ENCODE results near the gene KCNJ11.

KCNJ11 gene

GRCh38 chr11:17383461-17383860, 5.0 kb downstream of the KCNJ11 start:
- no peak for DNase-seq (ENCODE audit: low read depth, low spot score)
- in situ Hi-C loops (cut with HindIII; ENCODE audit: low sequenced_read_pairs): no loop called here
- TF ChIP-seq, protein P1, sequence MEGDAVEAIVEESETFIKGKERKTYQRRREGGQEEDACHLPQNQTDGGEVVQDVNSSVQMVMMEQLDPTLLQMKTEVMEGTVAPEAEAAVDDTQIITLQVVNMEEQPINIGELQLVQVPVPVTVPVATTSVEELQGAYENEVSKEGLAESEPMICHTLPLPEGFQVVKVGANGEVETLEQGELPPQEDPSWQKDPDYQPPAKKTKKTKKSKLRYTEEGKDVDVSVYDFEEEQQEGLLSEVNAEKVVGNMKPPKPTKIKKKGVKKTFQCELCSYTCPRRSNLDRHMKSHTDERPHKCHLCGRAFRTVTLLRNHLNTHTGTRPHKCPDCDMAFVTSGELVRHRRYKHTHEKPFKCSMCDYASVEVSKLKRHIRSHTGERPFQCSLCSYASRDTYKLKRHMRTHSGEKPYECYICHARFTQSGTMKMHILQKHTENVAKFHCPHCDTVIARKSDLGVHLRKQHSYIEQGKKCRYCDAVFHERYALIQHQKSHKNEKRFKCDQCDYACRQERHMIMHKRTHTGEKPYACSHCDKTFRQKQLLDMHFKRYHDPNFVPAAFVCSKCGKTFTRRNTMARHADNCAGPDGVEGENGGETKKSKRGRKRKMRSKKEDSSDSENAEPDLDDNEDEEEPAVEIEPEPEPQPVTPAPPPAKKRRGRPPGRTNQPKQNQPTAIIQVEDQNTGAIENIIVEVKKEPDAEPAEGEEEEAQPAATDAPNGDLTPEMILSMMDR (IDR thresholded peaks at IDR 0.05; ENCODE audit: low read depth, low read length): no peak
- no peak overlapping the region for H3K4me3 ChIP-seq (ENCODE audit: low read depth, low read length)

DNA sequence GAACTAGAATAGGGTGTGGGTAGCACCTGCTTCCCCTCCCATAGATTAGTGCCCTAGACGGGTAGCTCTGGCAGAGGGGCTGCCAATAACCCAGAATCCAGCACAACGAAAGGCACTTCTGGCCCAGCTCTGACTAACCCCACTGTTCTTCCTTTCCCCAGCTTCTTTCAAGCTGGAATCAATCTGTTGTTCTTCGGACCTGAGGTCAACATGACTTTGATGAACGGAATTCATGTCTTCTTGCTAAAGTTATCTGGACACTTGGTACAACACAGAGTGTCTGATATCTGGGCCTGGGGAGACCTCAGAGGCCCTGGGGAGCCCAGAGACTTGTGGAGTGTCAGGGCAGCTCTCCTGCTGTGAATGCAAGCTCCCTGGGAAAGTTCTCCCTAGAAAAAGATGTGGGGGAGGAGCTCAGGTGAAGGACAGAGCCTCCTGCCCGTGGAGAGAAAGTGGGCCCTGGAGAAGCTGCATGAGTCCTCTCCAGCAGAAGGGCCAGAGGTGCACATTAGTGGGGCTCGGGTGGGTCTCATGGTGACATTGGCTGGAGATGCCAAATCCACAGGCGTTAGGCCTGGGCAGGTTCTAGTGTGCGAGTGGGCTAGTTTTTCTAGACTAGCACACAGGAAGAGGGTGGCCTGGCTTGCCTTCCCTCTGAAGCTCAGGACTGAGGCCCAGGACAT, 6.3 kb downstream of the KCNJ11 start:
- in situ Hi-C loops (cut with HindIII; ENCODE audit: low sequenced_read_pairs): no loop called here
- no peak overlapping the region for H3K4me3 ChIP-seq (ENCODE audit: low read depth, low read length)
- TF ChIP-seq, protein P1 (IDR thresholded peaks at IDR 0.05; ENCODE audit: low read depth, low read length): no peak
- DNase-seq (ENCODE audit: low read depth, low spot score): no peak

- in situ Hi-C loops (cut with HindIII; ENCODE audit: low sequenced_read_pairs): no loop called here
- DNase-seq (ENCODE audit: low read depth, low spot score): no peak
- TF ChIP-seq, protein P1 (IDR thresholded peaks at IDR 0.05; ENCODE audit: low read depth, low read length): no peak
- H3K4me3 ChIP-seq (ENCODE audit: low read depth, low read length): no peak overlapping the region
These were observed 7.3 kb downstream of the KCNJ11 start for GRCh38 chr11:17381156-17381555.

GRCh38 chr11:17379383-17380180, 8.9 kb downstream of the KCNJ11 start:
- TF ChIP-seq, protein P1 (IDR thresholded peaks at IDR 0.05; ENCODE audit: low read depth, low read length): no peak
- no peak for DNase-seq (ENCODE audit: low read depth, low spot score)
- no peak overlapping the region for H3K4me3 ChIP-seq (ENCODE audit: low read depth, low read length)
- in situ Hi-C loops (cut with HindIII; ENCODE audit: low sequenced_read_pairs): no loop called here

DNA sequence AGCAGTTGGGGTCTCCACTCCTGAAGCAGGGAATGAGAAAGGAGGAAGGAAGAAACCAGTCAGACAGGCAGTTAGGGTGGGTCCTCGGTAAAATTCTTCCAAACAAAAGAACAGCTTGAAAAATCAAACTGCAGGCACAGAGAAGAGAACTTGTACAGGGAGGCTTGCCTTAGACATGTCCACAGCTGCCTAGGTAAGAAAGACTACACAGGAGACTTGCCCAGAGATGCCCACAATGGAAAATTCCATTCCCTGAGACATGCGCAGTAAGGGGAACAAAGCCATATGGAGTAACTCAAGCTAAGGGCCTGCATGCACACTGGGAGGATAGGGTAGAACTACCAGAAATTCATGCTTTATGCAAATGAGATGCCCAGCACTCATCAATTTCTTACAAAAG, 9.8 kb downstream of the KCNJ11 start:
- TF ChIP-seq, protein P1 (IDR thresholded peaks at IDR 0.05; ENCODE audit: low read depth, low read length): no peak
- in situ Hi-C loops (cut with HindIII; ENCODE audit: low sequenced_read_pairs): no loop called here
- no peak for DNase-seq (ENCODE audit: low read depth, low spot score)
- H3K4me3 ChIP-seq (ENCODE audit: low read depth, low read length): no peak overlapping the region

- in situ Hi-C loops (cut with HindIII; ENCODE audit: low sequenced_read_pairs): no loop called here
- H3K4me3 ChIP-seq (ENCODE audit: low read depth, low read length): no peak overlapping the region
- DNase-seq (ENCODE audit: low read depth, low spot score): no peak
- TF ChIP-seq, protein P1 (IDR thresholded peaks at IDR 0.05; ENCODE audit: low read depth, low read length): no peak
These were observed 12.0 kb downstream of the KCNJ11 start for GRCh38 chr11:17376493-17376892.
